Measurements from ENCODE around the gene DNAJA3. TPM values are rescaled to one million over a fixed set of nuclear protein-coding genes. Genes with fewer than 3 reads are reported as not detected.

DNAJA3 gene
- total and polyA plus RNA-seq, 9 of the 15 experiments (the other 6 are each of a cell fraction or from before 2014, with no cell fraction given), result 8.1 to 105 (median 79.0) TPM

GRCh38 chr16:4475880-4476788 is 50.5 kb downstream of the DNAJA3 start, which contains the start of gene HMOX2 (continued):
- TF ChIP-seq REST (IDR thresholded peaks at IDR 0.05; ENCODE audit: borderline replicate concordance) (peak; percentile 34), REST (CRISPR knock-in tag; IDR thresholded peaks at IDR 0.05; ENCODE audit: low read depth) (0 out of 2 replicates have a peak, but pooled peaks have one; percentile 37), FIP1L1 (IDR thresholded peaks at IDR 0.05; ENCODE audit: low read depth, low read length, poor library complexity, severe bottlenecking) (peak; percentile 92), ZNF431 (CRISPR knock-in tag; IDR thresholded peaks at IDR 0.05) (no peak), PHB2 (IDR thresholded peaks at IDR 0.05; ENCODE audit: low read depth) (0 out of 2 replicates have a peak, but pooled peaks have one; percentile 28), NKRF (IDR thresholded peaks at IDR 0.05; ENCODE audit: borderline replicate concordance) (no peak; the same call in 1 of the 2 replicates), ZNF354B (CRISPR knock-in tag; IDR thresholded peaks at IDR 0.05) (no peak), GTF2E2 (tag; IDR thresholded peaks at IDR 0.05) (no peak), ZBTB34 (CRISPR knock-in tag; IDR thresholded peaks at IDR 0.05) (no peak), CHD2 (IDR thresholded peaks at IDR 0.05; ENCODE audit: low read depth, low read length) (0 out of 2 replicates have a peak, but pooled peaks have one; percentile 36), FOXJ3 (CRISPR knock-in tag; IDR thresholded peaks at IDR 0.05) (no peak), CCNT2 (IDR thresholded peaks at IDR 0.05; ENCODE audit: borderline replicate concordance, extremely low read depth, insufficient read length, low read depth, low read length) (peak; percentile 79), TAL1 (IDR thresholded peaks at IDR 0.05) (no peak), PCBP1 (IDR thresholded peaks at IDR 0.05; ENCODE audit: low read depth, low read length, poor library complexity, severe bottlenecking) (no peak), ZNF24 (IDR thresholded peaks at IDR 0.05) (peak; percentile 7; the same call in 1 of the 2 replicates), RFX1 (IDR thresholded peaks at IDR 0.05) (no peak)
